GM23248 (cell line): Measurements from ENCODE around the gene SLC50A1.

Source experiments
- EZH2 ChIP-seq: fragments of 200-600 bp; sonication (generic); IDR thresholded peaks from 2 replicates; pipeline ENCODE4 v1.6.1; 2018; ENCODE audit warnings: antibody characterized with exemption, mild to moderate bottlenecking; ENCODE audit not compliant: insufficient read depth, poor library complexity, severe bottlenecking
- EZH2phosphoT487 ChIP-seq: fragments of 200-600 bp; sonication (generic); IDR thresholded peaks from 2 replicates; pipeline ENCODE4 v1.6.1; 2018; ENCODE audit warnings: antibody characterized with exemption, moderate library complexity, mild to moderate bottlenecking, low read depth; ENCODE audit not compliant: insufficient read depth

GRCh38 chr1:155123801-155124200 lies 11.9 kb upstream of the SLC50A1 start:
- TF ChIP-seq EZH2phosphoT487, result no peak
- no peak for TF ChIP-seq EZH2
